B cell (primary cell): ENCODE results near the gene LRIT3. TPM values are rescaled to one million over a fixed set of nuclear protein-coding genes. Genes with fewer than 3 reads are reported as not detected.

Experiments
- ATAC-seq: fragments of 200-7000 bp; cut with Tn5 transposase; one replicate; pipeline ENCODE4 v1.10.0; 2021; ENCODE audit warnings: low read depth, mild to moderate bottlenecking, moderate number of reproducible peaks, moderate library complexity
- CTCF ChIA-PET: fragments of 350-600 bp; sonication (Branson Sonifier 250); formaldehyde crosslinking; loops from one replicate; lab custom pipeline; 2021; ENCODE audit warnings: antibody characterized with exemption, inconsistent platforms; lab: Charles Lee
- POLR2A ChIA-PET: fragments of 350-600 bp; sonication (Branson Sonifier 250); formaldehyde crosslinking; loops from one replicate; lab custom pipeline; 2021; ENCODE audit warnings: antibody characterized with exemption; lab: Charles Lee
- DNase-seq: peaks from one replicate; pipeline ENCODE4 v3.0.0; 2013
- H2AFZ ChIP-seq: 2 replicates; pipeline ENCODE4 v1.6.1; 2012; ENCODE audit warnings: mild to moderate bottlenecking, low read depth, low read length; ENCODE audit not compliant: insufficient read depth, poor library complexity, severe bottlenecking
- H3K27ac ChIP-seq, 2 donors: 1 replicate in 1 of 2; 2 replicates in 1 of 2; pipeline ENCODE4 v1.5.1; 2012 to 2013; ENCODE audit warnings: low read length in 2 of 2, mild to moderate bottlenecking in 2 of 2, moderate library complexity in 1 of 2
- H3K27me3 ChIP-seq, 4 experiments: fragments of 200-600 bp in 1 of 4; sonication (generic) in 1 of 4; replicated peaks in 1 of 4; 1 replicate in 2 of 4; 2 replicates in 2 of 4; pipeline versions ENCODE4 v1.6.1 to v1.7.0; 2013 to 2016; ENCODE audit warnings: low read length in 3 of 4, mild to moderate bottlenecking in 2 of 4, mixed read lengths in 1 of 4, moderate library complexity in 1 of 4; ENCODE audit not compliant: insufficient read depth in 4 of 4, control insufficient read depth in 3 of 4; ENCODE audit errors: control extremely low read depth in 1 of 4
- H3K36me3 ChIP-seq, 2 experiments: replicated peaks in 1 of 2; 1 replicate in 1 of 2; 2 replicates in 1 of 2; pipeline versions ENCODE4 v1.6.1 to v1.7.1; 2013; ENCODE audit warnings: low read length in 1 of 2; ENCODE audit not compliant: insufficient read depth in 2 of 2, control insufficient read depth in 1 of 2; ENCODE audit errors: control extremely low read depth in 1 of 2, extremely low read depth in 1 of 2
- H3K4me1 ChIP-seq, 2 donors: fragments of 200-600 bp in 1 of 2; sonication (generic) in 1 of 2; 1 replicate in 1 of 2; 2 replicates in 1 of 2; pipeline versions ENCODE4 v1.5.1 to v1.6.1; 2013 to 2017; ENCODE audit warnings: low read length in 2 of 2; ENCODE audit not compliant: control insufficient read depth in 2 of 2, insufficient read depth in 2 of 2
- H3K4me2 ChIP-seq: replicated peaks from 2 replicates; pipeline ENCODE3; 2012; ENCODE audit warnings: mild to moderate bottlenecking, low read depth, low read length; ENCODE audit not compliant: poor library complexity, severe bottlenecking
- H3K4me3 ChIP-seq, 5 experiments: fragments of 200-600 bp in 1 of 5; sonication (generic) in 1 of 5; 1 replicate in 3 of 5; 2 replicates in 2 of 5; pipeline versions ENCODE4 v1.5.1 to v1.7.0; 2011 to 2016; ENCODE audit warnings: low read length in 4 of 5, mild to moderate bottlenecking in 4 of 5, low read depth in 2 of 5, control low read depth in 1 of 5, moderate library complexity in 1 of 5; ENCODE audit not compliant: insufficient read depth in 1 of 5; ENCODE audit errors: control extremely low read depth in 1 of 5, extremely low read depth in 1 of 5
- H3K79me2 ChIP-seq: fragments of 200-600 bp; sonication (generic); one replicate; pipeline ENCODE4 v1.6.0; 2016; ENCODE audit warnings: low read length; ENCODE audit not compliant: control insufficient read depth, insufficient read depth
- H3K9ac ChIP-seq: fragments of 200-600 bp; sonication (generic); 2 replicates; pipeline ENCODE4 v1.6.1; 2017; ENCODE audit warnings: mild to moderate bottlenecking, low read length, moderate library complexity
- H3K9me3 ChIP-seq, 3 donors: one replicate each; pipeline versions ENCODE4 v1.6.1 to v1.7.1; 2013; ENCODE audit warnings: low read length in 2 of 3; ENCODE audit not compliant: control insufficient read depth in 2 of 3, insufficient read depth in 1 of 3; ENCODE audit errors: control extremely low read depth in 1 of 3
- H4K20me1 ChIP-seq: 2 replicates; pipeline ENCODE4 v1.6.0; 2012; ENCODE audit warnings: mild to moderate bottlenecking, low read length; ENCODE audit not compliant: insufficient read depth, control insufficient read depth, poor library complexity, severe bottlenecking
- H3K27ac Mint-ChIP-seq: one replicate; pipeline ENCODE4 v1.8.0; 2021; ENCODE audit warnings: mixed read lengths
- H3K27me3 Mint-ChIP-seq: one replicate; pipeline ENCODE4 v1.8.0; 2021; ENCODE audit warnings: mixed read lengths
- H3K4me1 Mint-ChIP-seq: one replicate; pipeline ENCODE4 v1.8.0; 2021; ENCODE audit warnings: mixed read lengths
- H3K4me3 Mint-ChIP-seq: one replicate; pipeline ENCODE4 v1.8.0; 2021; ENCODE audit warnings: mixed read lengths
- H3K9me3 Mint-ChIP-seq: one replicate; pipeline ENCODE4 v1.8.0; 2022; ENCODE audit warnings: mixed read lengths; ENCODE audit not compliant: insufficient read depth
- EZH2 ChIP-seq: IDR thresholded peaks from 2 replicates; pipeline ENCODE4 v1.6.1; 2012; ENCODE audit warnings: borderline replicate concordance, low read depth, mild to moderate bottlenecking, moderate library complexity, low read length; ENCODE audit not compliant: insufficient read depth, poor library complexity, severe bottlenecking
- WGBS: methylation state at CpG from one replicate; pipeline ENCODE4 v1.1.5; 2013; ENCODE audit warnings: missing lambda C conversion rate; ENCODE audit not compliant: insufficient coverage; 5-methylcytosine and 5-hydroxymethylcytosine counted together
- intact Hi-C: fragments of 100-400 bp; cut with micrococcal nuclease; formaldehyde crosslinking; loops from one replicate; pipeline ENCODE4 v1.10.0; 2022
- polyA plus RNA-seq: library from polyadenylated mRNA; depleted of rRNA; stranded (reverse); fragments of >200 nt; gene quantifications from 2 replicates; pipeline ENCODE4 v1.2.3, GENCODE V29; 2012
- total RNA-seq, 2 donors: library from RNA; stranded (reverse); fragments of 120-200 nt in 1 of 2; gene quantifications; 1 replicate in 1 of 2; 2 replicates in 1 of 2; pipeline versions ENCODE4 v1.2.3 to v1.2.4, GENCODE V29; 2013 to 2022
- TF ChIP-seq, protein P1 (sequence below): fragments of 200-600 bp; IDR thresholded peaks from one replicate; pipeline ENCODE4 v1.8.0; 2022; ENCODE audit warnings: antibody characterized with exemption, mild to moderate bottlenecking

Gene LRIT3
- total and polyA plus RNA-seq, 2 donors (not counting 1 experiment from before 2014, with no cell fraction given), result 0.21 to 0.32 TPM

DNA sequence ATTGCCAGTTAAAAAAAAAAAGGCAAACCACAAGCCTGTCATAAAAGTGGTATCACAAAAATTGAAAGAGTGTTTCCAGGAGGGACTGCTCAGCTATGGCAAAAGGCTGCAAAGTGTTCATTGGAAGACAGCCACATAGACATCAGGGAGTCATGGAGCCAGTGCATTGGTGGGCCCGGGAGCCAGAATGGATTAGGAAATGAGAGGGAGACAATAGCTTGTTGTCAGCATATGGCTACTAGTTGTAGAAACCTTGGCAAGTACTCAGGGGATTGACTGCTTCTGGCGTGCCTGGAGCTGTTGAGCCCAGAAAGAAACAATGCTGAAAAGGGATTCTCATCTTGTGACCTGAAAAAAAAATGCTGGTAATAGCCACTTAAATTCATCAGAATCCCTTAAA is 27.3 kb upstream of the LRIT3 start:
- POLR2A ChIA-PET, result no interaction called here
- intact Hi-C loops, result no loop called here
- H3K4me3 Mint-ChIP-seq, result no peak overlapping the region

DNA sequence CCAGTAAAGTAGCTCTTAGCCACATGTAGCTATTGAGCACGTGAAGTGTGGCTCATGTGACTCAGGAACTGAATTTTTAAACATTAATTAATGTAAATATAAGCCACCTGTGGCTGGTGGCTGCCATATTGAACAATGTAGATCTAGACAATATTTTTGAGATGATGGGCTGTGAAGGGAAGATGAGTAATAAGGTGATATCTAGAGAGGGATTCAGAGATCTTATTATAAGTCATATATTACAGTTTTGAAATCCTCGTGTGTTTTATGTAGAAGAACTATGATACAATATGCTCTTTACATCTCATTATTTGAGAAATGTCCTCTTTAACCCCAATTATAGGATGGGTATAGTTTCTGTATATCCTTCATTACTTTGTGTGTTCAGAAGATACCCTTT is 26.7 kb upstream of the LRIT3 start:
- H3K79me2 ChIP-seq, result peaks cover 22% of the 10 kb centered on the region
- intact Hi-C loops, result no loop called here

More for the DNA sequence above, 27.3 kb upstream of the LRIT3 start:
- Histone ChIP-seq H2AFZ (no peak overlapping the region), H3K79me2 (peaks cover 28% of the 10 kb centered on the region), H3K36me3 (peaks cover 0 to 44% of the 10 kb centered on the region in 2 experiments), H4K20me1 (no peaks in the 10 kb centered on the region), H3K9ac (no peak overlapping the region), H3K9me3 (no peaks in the 10 kb centered on the region), H3K4me2 (no peak overlapping the region), H3K4me1 (peaks cover 8 to 11% of the 10 kb centered on the region in 2 donors), H3K27me3 (no peaks in the 10 kb centered on the region), H3K4me3 (no peak overlapping the region), H3K27ac (peak overlapping the region in 1 of 2 donors; percentile 25)
- CTCF ChIA-PET, result interaction anchor here (0.6 to 2.2 kb wide), 2 partner anchors 16 to 324 kb away, joined by 3 to 8 read pairs; no protein-coding TSS in a partner anchor
- 100% methylated on average over 1 of the region's 2 CpGs for WGBS
- H3K4me1 Mint-ChIP-seq, result peaks cover 22% of the 10 kb centered on the region
- DNase-seq (no peak), ATAC-seq (no peak)
- no peak overlapping the region for H3K27ac Mint-ChIP-seq
- H3K9me3 Mint-ChIP-seq, result no peaks in the 10 kb centered on the region
- no peak for TF ChIP-seq EZH2
- H3K27me3 Mint-ChIP-seq, result no peaks in the 10 kb centered on the region

More for the DNA sequence above, 26.7 kb upstream of the LRIT3 start:
- Histone ChIP-seq H3K27ac (no peak overlapping the region), H3K9ac (no peak overlapping the region), H4K20me1 (no peaks in the 10 kb centered on the region), H3K27me3 (no peaks in the 10 kb centered on the region), H2AFZ (no peak overlapping the region), H3K36me3 (peaks cover 0 to 44% of the 10 kb centered on the region in 2 experiments), H3K4me3 (no peak overlapping the region), H3K9me3 (no peaks in the 10 kb centered on the region), H3K4me2 (no peak overlapping the region), H3K4me1 (peaks cover 5 to 9% of the 10 kb centered on the region in 2 donors)
- H3K27me3 Mint-ChIP-seq, result no peaks in the 10 kb centered on the region
- DNase-seq (no peak), ATAC-seq (no peak)
- POLR2A ChIA-PET, result no interaction called here
- H3K27ac Mint-ChIP-seq, result no peak overlapping the region
- TF ChIP-seq, protein P1, sequence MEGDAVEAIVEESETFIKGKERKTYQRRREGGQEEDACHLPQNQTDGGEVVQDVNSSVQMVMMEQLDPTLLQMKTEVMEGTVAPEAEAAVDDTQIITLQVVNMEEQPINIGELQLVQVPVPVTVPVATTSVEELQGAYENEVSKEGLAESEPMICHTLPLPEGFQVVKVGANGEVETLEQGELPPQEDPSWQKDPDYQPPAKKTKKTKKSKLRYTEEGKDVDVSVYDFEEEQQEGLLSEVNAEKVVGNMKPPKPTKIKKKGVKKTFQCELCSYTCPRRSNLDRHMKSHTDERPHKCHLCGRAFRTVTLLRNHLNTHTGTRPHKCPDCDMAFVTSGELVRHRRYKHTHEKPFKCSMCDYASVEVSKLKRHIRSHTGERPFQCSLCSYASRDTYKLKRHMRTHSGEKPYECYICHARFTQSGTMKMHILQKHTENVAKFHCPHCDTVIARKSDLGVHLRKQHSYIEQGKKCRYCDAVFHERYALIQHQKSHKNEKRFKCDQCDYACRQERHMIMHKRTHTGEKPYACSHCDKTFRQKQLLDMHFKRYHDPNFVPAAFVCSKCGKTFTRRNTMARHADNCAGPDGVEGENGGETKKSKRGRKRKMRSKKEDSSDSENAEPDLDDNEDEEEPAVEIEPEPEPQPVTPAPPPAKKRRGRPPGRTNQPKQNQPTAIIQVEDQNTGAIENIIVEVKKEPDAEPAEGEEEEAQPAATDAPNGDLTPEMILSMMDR, result no peak
- no peak for TF ChIP-seq EZH2
- H3K4me1 Mint-ChIP-seq, result peaks cover 15% of the 10 kb centered on the region
- no peaks in the 10 kb centered on the region for H3K9me3 Mint-ChIP-seq
- WGBS, result no CpG with 5 or more reads among the region's 2 CpGs
- CTCF ChIA-PET, result no interaction called here
- H3K4me3 Mint-ChIP-seq, result no peak overlapping the region
